Kidney epithelial cell (primary cell): ENCODE data around the gene KDM5B. TPM values are rescaled to one million over a fixed set of nuclear protein-coding genes. Genes with fewer than 3 reads are reported as not detected.

Experiments
- DNase-seq: peaks from one replicate; pipeline ENCODE4 v3.0.0-alpha.2; 2010; ENCODE audit warnings: low read depth
- H3K27me3 ChIP-seq: 2 replicates; pipeline ENCODE4 v1.6.0; 2011; ENCODE audit warnings: low read length; ENCODE audit not compliant: control insufficient read depth, insufficient read depth
- H3K36me3 ChIP-seq: 2 replicates; pipeline ENCODE4 v1.5.1; 2011; ENCODE audit warnings: low read length; ENCODE audit not compliant: control insufficient read depth, insufficient read depth
- H3K4me3 ChIP-seq: 2 replicates; pipeline ENCODE4 v1.5.1; 2011; ENCODE audit warnings: low read depth, mild to moderate bottlenecking, control low read depth, low read length
- total RNA-seq: library from RNA; depleted of rRNA; stranded (reverse); fragments of >200 nt; gene quantifications from 2 replicates; pipeline ENCODE4 v1.2.3, GENCODE V29; 2015
- TF ChIP-seq, protein P1 (sequence below): IDR thresholded peaks from 2 replicates; pipeline ENCODE4 v1.5.1; 2011; ENCODE audit warnings: mild to moderate bottlenecking, moderate library complexity, low read length, control low read depth, inconsistent platforms; ENCODE audit not compliant: insufficient read depth, poor library complexity, severe bottlenecking

Gene KDM5B
- total RNA-seq, 1 donor from 2014 or later = 70.7 TPM

DNA sequence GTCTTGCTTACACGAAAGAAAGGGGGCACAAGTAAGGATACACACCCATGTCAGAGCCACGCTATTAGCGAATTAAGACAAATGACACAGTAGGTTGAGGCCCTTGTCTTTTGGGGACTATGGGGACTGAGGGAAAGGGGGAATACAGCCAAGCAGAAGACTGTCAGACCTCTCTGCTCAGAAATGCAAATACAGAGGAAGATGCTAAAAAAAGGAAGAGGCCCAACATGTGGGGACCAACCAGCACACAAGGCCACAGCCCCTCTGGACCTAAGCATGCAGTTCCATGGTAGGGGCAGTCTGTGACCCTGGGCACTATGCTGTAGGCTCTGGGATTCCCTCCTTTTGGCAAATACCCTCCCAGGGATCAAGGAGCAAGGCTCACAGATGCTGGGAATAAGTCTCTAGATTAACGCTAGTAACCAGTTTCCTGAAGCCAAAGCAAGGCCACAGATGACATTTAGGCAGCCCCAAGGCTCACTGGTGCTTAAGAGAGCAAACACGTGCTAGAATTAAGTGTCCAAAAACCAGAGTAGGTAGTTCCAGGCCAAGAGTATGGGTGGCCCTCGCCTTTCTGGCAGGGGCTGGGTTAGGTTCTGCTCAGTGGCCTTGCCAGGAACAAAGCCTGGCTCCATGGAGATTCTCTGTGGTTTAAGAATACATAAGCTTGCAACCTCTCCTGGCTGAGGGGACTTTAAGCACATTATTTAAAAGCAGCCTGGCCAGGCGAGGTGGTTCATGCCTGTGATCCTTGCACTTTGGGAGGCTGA, 42.6 kb upstream of the KDM5B start:
- no peak for DNase-seq
- no peaks in the 10 kb centered on the region for H3K36me3 ChIP-seq
- no peak overlapping the region for H3K4me3 ChIP-seq
- no peaks in the 10 kb centered on the region for H3K27me3 ChIP-seq
- TF ChIP-seq, protein P1, sequence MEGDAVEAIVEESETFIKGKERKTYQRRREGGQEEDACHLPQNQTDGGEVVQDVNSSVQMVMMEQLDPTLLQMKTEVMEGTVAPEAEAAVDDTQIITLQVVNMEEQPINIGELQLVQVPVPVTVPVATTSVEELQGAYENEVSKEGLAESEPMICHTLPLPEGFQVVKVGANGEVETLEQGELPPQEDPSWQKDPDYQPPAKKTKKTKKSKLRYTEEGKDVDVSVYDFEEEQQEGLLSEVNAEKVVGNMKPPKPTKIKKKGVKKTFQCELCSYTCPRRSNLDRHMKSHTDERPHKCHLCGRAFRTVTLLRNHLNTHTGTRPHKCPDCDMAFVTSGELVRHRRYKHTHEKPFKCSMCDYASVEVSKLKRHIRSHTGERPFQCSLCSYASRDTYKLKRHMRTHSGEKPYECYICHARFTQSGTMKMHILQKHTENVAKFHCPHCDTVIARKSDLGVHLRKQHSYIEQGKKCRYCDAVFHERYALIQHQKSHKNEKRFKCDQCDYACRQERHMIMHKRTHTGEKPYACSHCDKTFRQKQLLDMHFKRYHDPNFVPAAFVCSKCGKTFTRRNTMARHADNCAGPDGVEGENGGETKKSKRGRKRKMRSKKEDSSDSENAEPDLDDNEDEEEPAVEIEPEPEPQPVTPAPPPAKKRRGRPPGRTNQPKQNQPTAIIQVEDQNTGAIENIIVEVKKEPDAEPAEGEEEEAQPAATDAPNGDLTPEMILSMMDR = no peak

- H3K36me3 ChIP-seq = no peaks in the 10 kb centered on the region
- H3K4me3 ChIP-seq = no peak overlapping the region
- TF ChIP-seq, protein P1 = no peak
- H3K27me3 ChIP-seq = no peaks in the 10 kb centered on the region
- no peak for DNase-seq
Measured at GRCh38 chr1:202848191-202848542, 39.9 kb upstream of the KDM5B start.

- TF ChIP-seq, protein P1 = no peak
Measured at GRCh38 chr1:202844935-202845334, 36.7 kb upstream of the KDM5B start.

GRCh38 chr1:202844259-202844658, 36.0 kb upstream of the KDM5B start:
- DNase-seq = no peak
- Histone ChIP-seq H3K4me3 (no peak overlapping the region), H3K27me3 (no peaks in the 10 kb centered on the region), H3K36me3 (no peaks in the 10 kb centered on the region)
- TF ChIP-seq, protein P1 = no peak

More at GRCh38 chr1:202844935-202845334, 36.7 kb upstream of the KDM5B start:
- Histone ChIP-seq H3K4me3 (no peak overlapping the region), H3K27me3 (no peaks in the 10 kb centered on the region), H3K36me3 (no peaks in the 10 kb centered on the region)
- DNase-seq = no peak

DNA sequence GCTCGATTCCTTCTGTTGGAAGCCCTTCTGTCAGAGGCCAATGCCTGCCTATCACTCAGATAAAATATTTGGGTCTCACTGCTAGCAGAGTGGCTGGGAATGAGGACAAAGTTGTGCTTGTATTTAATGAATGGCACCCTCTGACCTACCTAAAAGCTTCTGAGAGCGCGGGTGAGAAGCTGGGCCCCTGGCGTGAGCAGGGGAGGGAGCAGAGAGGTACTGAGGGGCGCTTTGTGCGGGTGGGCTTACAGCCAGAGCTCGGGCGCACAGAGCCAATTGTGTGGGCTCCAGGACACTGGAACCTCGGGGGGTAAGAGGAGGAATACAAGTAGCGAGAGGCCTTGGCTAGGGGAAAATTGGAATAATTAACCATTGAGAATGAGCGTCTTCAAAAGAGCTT, 34.9 kb upstream of the KDM5B start:
- DNase-seq = no peak
- Histone ChIP-seq H3K36me3 (no peaks in the 10 kb centered on the region), H3K4me3 (no peak overlapping the region), H3K27me3 (no peaks in the 10 kb centered on the region)
- TF ChIP-seq, protein P1 = no peak

DNA sequence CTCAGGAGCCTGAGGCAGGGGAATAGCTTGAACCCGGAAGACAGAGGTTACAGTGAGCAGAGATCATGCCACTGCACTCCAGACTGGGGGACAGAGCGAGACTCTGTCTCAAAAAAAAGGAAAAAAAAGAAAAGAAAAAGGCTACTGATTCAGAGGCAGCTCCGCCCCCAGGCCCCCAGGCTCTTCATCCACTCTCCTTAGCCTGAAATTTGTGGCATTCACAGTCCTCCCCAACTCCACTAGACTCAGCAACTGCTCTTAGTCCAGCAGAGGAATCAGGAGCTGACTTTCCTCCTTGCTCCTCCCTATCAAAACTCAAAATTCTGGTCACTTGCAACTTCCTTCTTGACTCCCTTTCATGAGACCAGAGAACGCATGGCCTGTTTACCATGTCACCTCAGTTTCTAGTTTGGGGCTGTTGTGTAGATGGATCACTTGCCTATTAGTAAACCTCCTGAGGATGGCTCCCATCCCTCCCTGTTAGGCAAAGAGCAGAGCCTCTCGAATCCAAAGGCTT, 29.6 kb upstream of the KDM5B start:
- Histone ChIP-seq H3K27me3 (peaks cover 11% of the 10 kb centered on the region), H3K4me3 (no peak overlapping the region), H3K36me3 (no peaks in the 10 kb centered on the region)
- TF ChIP-seq, protein P1 = no peak
- no peak for DNase-seq
